IPS-18a (cell line): ENCODE measurements around the gene HLF.

ENCODE experiments used
- H3K27ac ChIP-seq: one replicate; pipeline ENCODE4 v1.5.1; 2013; ENCODE audit warnings: low read length
- H3K27me3 ChIP-seq: one replicate; pipeline ENCODE4 v1.6.1; 2013; ENCODE audit warnings: mild to moderate bottlenecking, low read length; ENCODE audit not compliant: control insufficient read depth, insufficient read depth
- H3K36me3 ChIP-seq: one replicate; pipeline ENCODE4 v1.6.1; 2013; ENCODE audit warnings: low read depth, low read length; ENCODE audit not compliant: control insufficient read depth
- H3K4me1 ChIP-seq: one replicate; pipeline ENCODE4 v1.6.1; 2013; ENCODE audit warnings: low read depth, low read length; ENCODE audit not compliant: control insufficient read depth
- H3K4me3 ChIP-seq: one replicate; pipeline ENCODE4 v1.5.1; 2013; ENCODE audit warnings: low read length
- H3K9ac ChIP-seq: one replicate; pipeline ENCODE4 v1.6.1; 2013; ENCODE audit warnings: mild to moderate bottlenecking, low read length, moderate library complexity
- H3K9me3 ChIP-seq: one replicate; pipeline ENCODE4 v1.6.1; 2013; ENCODE audit warnings: low read depth, low read length; ENCODE audit not compliant: control insufficient read depth

Gene HLF

GRCh38 chr17:55269894-55270293, 5.1 kb downstream of the HLF start:
- Histone ChIP-seq H3K9me3 (no peaks in the 10 kb centered on the region), H3K36me3 (no peaks in the 10 kb centered on the region), H3K4me3 (no peak overlapping the region), H3K9ac (no peak overlapping the region), H3K27me3 (peaks cover 33% of the 10 kb centered on the region), H3K4me1 (peaks cover 4% of the 10 kb centered on the region), H3K27ac (no peak overlapping the region)

- Histone ChIP-seq H3K4me3 (no peak overlapping the region), H3K36me3 (no peaks in the 10 kb centered on the region), H3K27ac (no peak overlapping the region), H3K4me1 (peaks cover 3% of the 10 kb centered on the region), H3K9me3 (no peaks in the 10 kb centered on the region), H3K27me3 (peaks cover 20% of the 10 kb centered on the region), H3K9ac (no peak overlapping the region)
These were observed 6.4 kb downstream of the HLF start for GRCh38 chr17:55271223-55271571.

- no peak overlapping the region for H3K27ac ChIP-seq
- H3K9ac ChIP-seq, result no peak overlapping the region
- no peaks in the 10 kb centered on the region for H3K36me3 ChIP-seq
- H3K9me3 ChIP-seq, result no peaks in the 10 kb centered on the region
- peaks cover 10% of the 10 kb centered on the region for H3K27me3 ChIP-seq
- H3K4me3 ChIP-seq, result no peak overlapping the region
- H3K4me1 ChIP-seq, result no peaks in the 10 kb centered on the region
These were observed 7.4 kb downstream of the HLF start for GRCh38 chr17:55271958-55272710.

GRCh38 chr17:55272711-55273578, 8.2 kb downstream of the HLF start:
- H3K4me3 ChIP-seq, result no peak overlapping the region
- no peaks in the 10 kb centered on the region for H3K9me3 ChIP-seq
- H3K27me3 ChIP-seq, result peaks cover 2% of the 10 kb centered on the region
- no peak overlapping the region for H3K27ac ChIP-seq
- H3K4me1 ChIP-seq, result no peaks in the 10 kb centered on the region
- no peaks in the 10 kb centered on the region for H3K36me3 ChIP-seq
- H3K9ac ChIP-seq, result no peak overlapping the region

GRCh38 chr17:55273579-55274354, 9.0 kb downstream of the HLF start:
- H3K27ac ChIP-seq, result no peak overlapping the region
- H3K9ac ChIP-seq, result no peak overlapping the region
- H3K9me3 ChIP-seq, result no peaks in the 10 kb centered on the region
- no peaks in the 10 kb centered on the region for H3K36me3 ChIP-seq
- no peak overlapping the region for H3K4me3 ChIP-seq
- no peaks in the 10 kb centered on the region for H3K4me1 ChIP-seq
- no peaks in the 10 kb centered on the region for H3K27me3 ChIP-seq

GRCh38 chr17:55274355-55275255, 9.8 kb downstream of the HLF start:
- Histone ChIP-seq H3K9me3 (no peaks in the 10 kb centered on the region), H3K9ac (no peak overlapping the region), H3K27me3 (no peaks in the 10 kb centered on the region), H3K4me3 (no peak overlapping the region), H3K27ac (no peak overlapping the region), H3K4me1 (no peaks in the 10 kb centered on the region), H3K36me3 (no peaks in the 10 kb centered on the region)

GRCh38 chr17:55275894-55276804, 11.4 kb downstream of the HLF start:
- Histone ChIP-seq H3K4me3 (no peak overlapping the region), H3K27me3 (no peaks in the 10 kb centered on the region), H3K4me1 (no peaks in the 10 kb centered on the region), H3K9me3 (no peaks in the 10 kb centered on the region), H3K9ac (no peak overlapping the region), H3K36me3 (no peaks in the 10 kb centered on the region), H3K27ac (no peak overlapping the region)

- no peaks in the 10 kb centered on the region for H3K27me3 ChIP-seq
- H3K4me3 ChIP-seq, result no peak overlapping the region
- H3K4me1 ChIP-seq, result no peaks in the 10 kb centered on the region
- H3K9me3 ChIP-seq, result no peaks in the 10 kb centered on the region
- H3K9ac ChIP-seq, result no peak overlapping the region
- no peaks in the 10 kb centered on the region for H3K36me3 ChIP-seq
- no peak overlapping the region for H3K27ac ChIP-seq
These were observed 13.6 kb downstream of the HLF start for GRCh38 chr17:55278173-55278961.

GRCh38 chr17:55279203-55279602, 14.4 kb downstream of the HLF start:
- Histone ChIP-seq H3K4me3 (no peak overlapping the region), H3K36me3 (no peaks in the 10 kb centered on the region), H3K9me3 (no peaks in the 10 kb centered on the region), H3K27ac (no peak overlapping the region), H3K9ac (no peak overlapping the region), H3K27me3 (no peaks in the 10 kb centered on the region), H3K4me1 (no peaks in the 10 kb centered on the region)

- H3K36me3 ChIP-seq, result no peaks in the 10 kb centered on the region
- no peaks in the 10 kb centered on the region for H3K9me3 ChIP-seq
- no peaks in the 10 kb centered on the region for H3K4me1 ChIP-seq
- H3K27ac ChIP-seq, result no peak overlapping the region
- H3K4me3 ChIP-seq, result no peak overlapping the region
- H3K27me3 ChIP-seq, result no peaks in the 10 kb centered on the region
- no peak overlapping the region for H3K9ac ChIP-seq
These were observed 15.0 kb downstream of the HLF start for GRCh38 chr17:55279788-55280187.
